NCI-H2171 (cell line): ENCODE measurements around the gene LTB4R2.

Experiments
- DNase-seq: peaks from one replicate; lab custom pipeline; 2025; lab: John Stamatoyannopoulos, UW

LTB4R2 gene

DNA sequence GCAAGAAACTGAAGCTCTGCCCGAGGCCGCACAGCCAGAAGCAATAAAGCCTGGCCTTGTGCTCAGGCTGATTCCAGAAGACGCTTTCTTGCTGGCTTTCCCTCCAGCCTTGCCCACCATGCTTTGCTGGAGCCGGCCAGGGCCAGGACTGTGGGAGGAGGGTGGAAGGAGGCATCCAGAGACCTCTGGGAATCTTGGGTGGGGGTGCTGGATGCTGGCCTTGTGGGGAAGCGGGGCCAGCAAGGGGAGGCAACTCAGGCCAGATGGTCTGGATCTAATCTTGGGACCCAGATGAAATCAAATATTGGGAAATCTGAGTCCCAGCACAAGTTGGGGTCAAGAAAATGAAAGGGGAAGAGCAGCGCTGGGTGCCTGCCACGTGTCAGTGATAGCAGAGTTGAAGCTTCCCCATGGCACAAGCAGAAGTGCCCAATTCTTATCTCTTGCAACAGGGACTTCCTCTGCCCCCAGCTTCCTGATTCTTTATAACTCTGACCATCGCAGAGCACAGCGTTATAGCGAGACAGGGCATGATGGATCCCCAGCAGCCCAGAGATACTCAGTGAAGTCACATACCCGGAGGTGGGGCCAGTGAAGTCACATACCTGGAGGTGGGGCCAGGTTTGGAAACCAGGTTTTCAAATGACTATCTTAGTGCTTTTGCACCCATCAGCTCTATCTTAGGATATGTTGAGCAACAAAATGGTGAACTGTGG, 32.2 kb upstream of the LTB4R2 start:
- no peak for DNase-seq

DNA sequence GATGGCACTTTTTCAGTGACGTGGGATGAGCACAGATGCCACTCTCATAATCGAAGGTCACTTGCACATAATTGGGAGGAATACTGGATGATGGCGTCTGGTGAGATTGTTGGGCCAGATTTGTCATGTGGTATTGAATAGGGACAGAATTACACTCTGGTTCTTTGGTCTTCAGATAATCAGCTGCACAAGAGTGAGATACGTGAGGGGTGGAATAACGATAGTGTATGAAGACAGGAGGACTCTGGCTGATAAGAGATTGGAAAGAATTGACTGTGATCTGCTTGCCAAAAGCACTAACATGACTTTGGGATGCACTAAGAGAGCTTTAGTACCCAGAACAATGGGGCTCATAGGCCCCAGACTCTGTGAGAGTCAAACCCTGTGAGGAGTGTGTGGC, 31.5 kb upstream of the LTB4R2 start:
- no peak for DNase-seq

DNA sequence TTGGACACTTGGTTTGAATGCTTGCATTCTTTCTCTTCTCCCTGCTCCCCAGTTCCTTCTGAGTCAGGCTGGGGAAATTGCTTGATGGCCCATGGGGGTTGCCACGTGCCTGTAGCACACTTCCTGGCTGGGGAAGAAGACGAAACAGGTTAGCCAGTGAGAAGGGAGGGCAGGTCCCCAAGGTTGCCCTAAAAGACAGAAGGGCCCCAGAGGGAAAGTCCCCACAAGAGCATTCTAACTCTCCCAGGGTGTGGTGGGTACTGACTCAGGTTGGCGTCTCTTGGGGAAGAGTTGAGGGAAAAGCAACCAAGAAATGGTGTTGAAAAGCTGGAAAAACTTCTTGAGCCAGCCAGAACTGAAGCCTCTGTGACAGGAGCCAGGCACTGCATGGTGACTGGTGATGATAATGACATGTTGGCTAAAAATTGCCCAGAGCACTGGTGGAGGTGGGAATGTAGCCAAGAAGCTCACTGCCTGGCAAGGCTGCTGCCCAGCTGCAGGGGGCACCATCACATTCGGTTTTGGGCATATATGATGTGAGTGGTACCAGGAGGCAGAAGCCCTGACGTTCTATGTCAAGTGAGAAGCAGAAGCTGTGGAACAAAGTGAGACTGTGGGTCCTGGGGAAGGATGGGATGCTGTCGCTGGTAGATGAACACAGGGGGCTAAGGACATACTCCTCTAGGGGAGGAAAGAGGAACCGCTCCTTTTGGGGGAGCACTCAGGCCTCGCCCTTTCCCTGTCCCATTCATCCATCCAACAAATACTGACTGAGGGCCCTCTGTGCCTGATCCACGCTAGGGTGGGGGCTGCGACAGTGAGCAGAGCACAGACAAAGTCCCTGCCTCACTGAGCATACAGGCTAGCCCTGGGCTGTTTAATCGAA, 30.4 kb upstream of the LTB4R2 start:
- no peak for DNase-seq

DNA sequence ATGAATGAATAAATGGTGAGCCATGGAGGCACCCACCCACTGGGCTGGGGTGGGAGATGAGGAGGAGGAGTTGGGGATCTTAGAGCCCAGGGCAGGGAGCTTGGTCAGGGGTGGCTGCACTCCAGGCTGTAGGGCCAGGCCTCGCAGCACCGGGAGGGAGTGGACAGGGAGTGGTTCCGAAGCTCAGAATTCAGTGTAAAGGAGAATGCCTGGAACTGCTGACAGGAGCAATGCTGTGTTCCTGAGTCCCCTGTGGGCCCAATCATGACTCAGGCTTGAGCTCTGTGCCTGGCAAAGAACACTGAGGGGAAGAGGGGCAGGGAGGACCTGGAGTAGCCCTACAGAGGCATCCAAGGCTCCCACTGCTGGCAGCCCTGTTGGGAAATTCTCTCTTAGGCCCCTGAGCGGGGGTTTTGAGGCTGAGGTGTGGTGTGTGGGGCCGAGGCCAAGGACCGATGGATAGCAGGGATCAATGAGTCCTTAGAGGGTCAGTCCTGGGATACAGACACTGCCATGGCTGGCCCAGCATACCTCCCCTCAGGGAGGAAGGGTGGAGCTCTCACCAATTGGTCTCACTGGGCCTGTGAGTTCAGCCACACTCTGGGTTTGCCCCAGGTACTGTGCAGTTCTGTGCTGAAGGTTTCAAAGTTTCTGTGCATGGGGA, 29.0 kb upstream of the LTB4R2 start:
- no peak for DNase-seq

DNA sequence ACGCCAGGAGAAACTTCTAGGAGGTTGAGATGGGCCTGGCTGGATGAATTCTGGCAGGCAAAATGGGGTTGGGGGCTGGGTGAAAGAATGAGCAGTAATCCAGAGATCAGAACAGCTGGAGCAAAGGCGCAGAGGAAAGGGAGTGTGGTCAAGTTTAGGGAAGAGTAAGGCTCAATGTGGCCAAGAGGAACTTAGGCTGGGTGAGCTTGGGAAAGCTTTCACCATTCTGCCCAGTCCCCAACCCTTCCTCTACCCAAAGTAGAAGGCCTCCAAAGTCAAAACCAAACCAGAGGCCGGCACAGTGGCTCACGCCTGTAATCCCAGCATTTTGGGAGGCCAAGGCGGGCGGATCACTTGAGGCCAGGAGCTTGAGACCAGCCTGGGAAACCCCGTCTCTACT, 28.3 kb upstream of the LTB4R2 start:
- no peak for DNase-seq

DNA sequence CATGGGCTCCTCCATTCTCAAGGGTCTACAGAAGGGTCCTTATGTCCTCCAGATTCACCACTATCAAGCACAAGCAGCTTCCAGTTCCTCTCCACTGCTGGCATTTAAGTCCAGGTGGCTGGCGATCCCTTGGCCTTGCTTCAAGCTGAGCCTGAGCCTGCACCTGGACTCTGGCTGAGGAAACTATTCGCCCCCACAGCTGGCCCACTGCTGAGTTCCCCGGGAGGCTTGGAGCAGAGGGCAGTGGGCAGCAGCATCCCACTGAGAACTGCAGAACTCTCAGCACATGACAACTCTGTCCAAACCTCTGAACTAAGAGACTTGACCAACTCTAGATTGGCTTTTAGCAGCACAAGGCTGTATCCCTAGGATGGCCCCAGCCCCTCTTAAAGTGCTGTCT, 27.2 kb upstream of the LTB4R2 start:
- DNase-seq, result no peak

DNA sequence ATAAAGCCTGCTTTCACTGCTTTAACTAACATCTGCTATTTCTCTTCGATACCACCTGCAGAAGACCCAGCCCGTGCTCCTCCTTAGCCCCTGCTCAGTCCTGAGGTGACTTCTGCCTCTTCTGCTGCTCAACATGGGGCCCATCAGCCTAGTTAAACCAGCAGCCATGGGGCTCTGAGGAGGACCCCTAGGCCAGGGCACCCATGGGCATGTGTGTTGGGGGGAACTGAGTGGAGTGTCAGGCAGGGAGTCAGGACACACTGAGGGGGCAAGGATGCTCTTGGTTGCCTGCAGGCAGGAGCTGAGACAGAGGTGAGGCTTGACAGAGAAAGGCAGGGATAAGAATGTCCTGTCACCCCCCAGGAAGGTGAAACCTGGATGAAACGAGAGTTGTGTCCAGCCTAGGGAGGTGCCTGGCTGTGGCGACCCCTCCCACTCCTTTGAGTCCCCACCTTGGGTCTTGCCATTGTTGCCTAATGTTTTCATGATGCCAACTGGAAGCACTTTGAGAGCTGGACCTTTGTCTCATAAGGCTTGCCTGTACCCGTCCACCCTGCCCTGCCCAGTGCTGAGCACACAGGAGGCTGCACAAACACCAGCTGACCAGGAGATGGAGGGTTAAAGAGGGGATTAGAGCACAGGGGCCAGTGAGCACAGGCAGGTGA, 26.0 kb upstream of the LTB4R2 start:
- DNase-seq, result no peak

DNA sequence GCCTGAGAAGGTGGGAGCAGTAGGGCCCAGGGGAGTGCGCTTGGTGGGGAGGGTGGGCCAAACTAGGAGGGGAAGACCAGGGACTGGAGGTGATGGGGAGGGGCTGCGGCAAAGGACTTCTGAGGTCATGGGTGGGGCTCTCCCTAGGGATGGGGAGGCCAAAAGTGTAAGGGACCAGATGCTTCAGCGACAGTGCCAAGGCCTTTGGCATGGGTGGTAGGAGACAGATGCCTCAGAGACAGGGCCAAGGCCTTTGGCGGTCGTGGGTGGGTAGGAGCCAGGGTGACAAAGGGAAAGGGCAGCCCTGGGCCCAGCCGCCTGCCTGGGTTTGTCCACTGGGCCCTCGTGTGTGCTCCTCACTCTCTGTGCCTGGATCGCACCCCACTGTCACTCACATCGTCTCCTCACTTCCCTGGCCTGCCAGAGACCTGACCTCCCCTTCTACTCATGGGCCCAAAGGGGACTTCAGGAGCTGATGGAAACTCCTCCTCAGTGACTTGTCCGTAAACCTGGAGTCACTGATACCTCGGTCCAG, 25.4 kb upstream of the LTB4R2 start:
- no peak for DNase-seq

DNA sequence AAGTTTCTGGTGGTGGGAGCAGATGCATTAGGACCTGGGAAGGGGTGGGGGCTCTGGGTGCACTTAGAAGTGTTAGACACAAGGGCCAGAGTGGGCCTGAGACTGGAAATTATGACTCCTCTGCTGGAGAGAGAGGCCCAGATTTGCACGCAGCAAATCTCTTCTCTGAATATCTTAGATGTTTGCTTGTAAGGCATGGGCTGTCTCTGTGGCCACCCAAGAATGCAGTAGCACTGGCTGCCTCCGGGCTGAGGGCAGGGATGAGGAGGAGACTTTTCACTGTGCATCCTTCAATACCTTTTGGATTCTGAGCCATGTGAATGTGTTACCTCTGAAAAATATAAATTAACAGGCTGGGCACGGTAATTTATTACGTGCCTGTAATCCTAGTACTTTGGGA, 24.6 kb upstream of the LTB4R2 start:
- no peak for DNase-seq

DNA sequence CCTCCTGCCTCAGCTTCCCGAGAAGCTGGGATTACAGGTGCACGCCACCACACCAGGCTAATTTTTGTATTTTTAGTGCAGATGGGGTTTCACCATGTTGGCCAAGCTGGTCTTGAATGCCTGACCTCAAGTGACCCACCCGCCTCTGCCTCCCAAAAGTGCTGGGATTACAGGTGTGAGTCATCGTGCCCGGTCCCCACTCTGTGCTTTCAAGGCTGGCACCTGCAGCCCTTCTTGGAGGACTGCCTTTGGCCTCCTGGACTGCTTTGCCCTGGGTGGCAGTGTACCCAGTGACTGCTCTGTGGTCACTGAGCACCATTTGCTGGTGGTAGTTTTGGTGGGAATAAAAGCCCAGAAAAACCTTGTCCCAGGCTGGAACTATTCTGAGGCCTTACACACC, 22.9 kb upstream of the LTB4R2 start:
- no peak for DNase-seq

DNA sequence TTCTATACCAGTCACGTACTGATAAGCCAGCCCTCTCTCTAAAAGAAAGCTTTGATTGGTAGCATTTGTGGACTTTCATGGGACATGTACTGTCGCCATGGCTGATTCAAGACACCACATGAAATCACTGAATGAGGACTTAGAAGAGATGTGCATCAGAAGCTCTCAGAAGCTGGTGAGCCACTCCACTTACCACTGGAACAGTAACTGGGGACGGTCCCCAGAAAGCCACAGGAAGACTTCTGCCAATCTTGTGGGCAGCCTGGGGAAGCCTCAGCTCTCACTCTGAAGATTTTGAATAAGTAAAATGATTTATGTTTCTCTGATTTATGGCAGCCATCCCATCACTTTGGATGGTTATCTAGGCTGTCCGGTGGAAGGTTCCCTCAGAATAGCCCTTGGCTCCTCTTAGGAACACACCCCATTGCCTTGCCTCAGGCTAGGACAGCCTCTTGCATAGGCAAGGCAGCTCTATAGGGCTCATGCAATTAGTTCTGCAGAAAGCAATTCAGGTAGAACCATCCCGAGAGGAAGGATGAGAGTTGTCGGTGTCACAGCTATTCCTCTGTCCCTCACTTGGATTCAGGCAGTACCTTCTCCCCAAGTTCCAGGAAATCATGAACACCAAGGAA, 20.2 kb upstream of the LTB4R2 start:
- DNase-seq, result no peak

DNA sequence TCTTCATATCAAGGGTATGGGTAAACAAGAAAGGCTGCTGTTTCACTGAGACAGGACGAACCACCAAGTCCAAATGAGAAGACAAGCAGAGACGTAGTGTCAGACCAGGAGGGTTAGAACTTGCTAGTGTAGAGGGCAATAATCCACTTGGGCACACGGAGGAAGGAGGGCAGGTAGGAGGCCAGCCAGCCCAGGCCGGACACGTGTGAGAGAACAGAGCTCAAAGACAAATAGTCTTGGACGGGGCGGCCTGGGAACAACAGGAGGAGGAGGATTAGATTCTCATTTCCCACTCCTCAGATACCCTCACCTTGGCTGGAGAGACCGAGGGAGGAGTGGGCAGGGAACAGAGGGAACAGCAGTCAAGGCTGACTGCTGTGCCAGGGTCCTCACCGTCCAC, 19.2 kb upstream of the LTB4R2 start:
- DNase-seq, result no peak

DNA sequence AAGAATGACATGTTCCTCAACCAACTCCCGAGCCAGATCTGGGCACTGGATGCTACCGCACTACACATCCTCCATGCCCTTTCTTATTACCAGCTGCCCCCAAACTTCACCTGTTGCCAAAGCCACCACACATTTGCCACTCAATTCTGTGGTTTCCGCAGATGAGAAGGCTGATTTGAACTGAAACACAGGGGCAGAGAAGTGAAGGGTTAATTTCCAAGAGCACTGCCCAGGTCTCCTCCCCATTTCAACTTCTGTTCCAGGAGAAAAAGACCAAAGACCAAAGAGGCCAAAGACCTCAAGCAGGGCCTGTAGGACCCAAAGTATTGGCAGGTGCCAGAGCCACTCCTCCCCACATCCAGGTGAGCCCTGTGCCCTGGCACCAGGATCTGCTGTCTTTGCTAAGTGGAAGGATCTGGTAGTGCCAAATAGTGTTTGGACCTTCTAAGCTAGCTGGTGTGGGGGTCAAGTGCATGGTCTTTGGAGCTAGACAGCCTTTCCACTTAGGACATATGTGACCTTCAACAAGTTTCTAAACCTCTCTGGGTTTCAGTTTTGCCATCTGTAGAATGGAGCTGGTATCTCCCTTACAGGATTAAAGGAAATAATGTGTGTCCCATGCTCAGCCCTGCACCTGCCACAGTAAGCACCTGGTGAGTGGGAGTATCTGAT, 18.4 kb upstream of the LTB4R2 start:
- no peak for DNase-seq

DNA sequence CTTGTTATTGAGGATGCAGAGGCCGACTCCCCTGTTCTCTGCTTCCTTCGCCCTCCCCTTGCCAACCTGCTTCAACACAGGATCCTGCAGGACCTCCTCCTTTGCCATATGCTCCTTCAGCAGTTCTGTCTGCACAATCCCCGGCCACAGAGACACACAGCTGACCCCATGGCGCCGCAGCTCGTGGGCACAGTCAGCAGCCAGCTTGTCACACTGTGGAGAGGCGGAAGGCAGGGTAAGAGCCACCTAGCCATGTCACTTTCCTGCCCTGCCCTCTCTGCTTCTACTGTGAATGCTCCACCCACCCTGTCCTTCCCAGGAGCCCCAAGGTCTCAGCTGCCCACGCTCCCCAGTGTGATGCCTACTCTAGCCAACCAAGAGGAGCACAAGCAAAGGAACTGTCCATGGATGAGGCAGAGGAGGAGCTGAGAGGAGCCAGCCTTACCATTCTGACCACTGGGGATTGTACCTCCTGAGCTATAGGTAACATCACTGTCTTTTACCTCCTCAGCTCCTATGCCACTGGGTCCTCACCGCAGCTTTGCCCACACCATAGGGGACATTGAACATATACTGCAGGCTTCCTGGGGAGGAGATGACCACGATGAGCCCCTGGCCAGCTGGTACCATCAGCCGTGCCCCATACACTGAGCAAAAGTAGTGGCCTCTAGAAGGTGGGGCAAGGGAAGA, 17.7 kb upstream of the LTB4R2 start:
- no peak for DNase-seq

DNA sequence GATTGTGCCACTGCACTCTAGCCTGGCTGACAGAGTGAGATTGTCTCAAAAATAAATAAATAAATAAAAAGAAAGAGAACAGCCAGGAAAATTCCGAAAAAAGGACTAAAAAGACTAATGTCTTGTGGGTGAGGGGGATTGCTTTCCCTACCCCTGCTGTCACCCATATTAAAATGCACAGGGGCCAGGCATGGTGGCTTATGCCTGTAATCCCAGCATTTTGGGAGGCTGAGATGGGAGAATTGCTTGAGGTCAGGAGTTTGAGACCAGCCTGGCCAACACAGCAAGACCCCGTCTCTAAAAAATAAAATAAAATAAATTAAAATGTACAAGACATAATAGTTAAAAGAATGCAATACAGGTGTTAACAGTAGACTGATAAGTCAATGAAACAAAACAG, 16.4 kb upstream of the LTB4R2 start:
- no peak for DNase-seq

DNA sequence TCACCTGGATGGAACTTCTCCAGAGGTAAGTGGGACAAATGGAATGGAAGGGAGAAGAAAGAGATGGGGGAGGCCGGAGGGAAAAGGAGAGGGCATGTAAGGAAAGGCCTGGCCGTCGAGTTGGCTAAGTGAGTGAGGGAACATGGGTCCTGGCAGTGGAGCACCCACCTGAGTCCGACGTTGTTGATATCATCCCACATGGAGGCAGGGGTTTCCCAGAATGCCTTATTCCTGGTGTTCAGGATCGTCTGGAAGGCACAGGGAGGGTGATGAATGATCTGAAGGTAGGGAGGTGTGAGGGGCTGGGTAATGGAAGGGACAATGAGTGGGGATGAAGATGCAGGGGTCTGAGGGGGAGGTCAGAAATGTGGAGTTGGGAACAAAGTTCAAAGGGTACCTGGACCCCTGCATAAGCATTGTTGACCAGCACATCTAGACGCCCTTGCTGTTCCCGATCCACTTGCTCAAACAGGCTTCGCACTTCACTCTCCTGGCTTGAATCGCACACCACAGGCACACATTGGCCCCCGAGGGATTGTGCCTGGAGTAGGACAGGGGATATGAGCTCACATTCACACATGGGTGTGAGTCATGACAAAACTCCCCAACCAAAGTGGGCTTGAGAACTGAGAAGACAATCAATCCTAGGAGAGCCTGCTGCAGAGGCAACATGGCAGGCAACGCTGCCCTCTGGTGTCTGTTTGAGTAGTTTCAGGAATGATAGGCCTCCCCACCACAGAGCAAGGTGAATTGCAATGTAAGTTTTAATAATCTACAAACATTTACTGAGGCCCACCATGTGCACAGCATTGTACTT, 13.4 kb upstream of the LTB4R2 start:
- peak; percentile 42 for DNase-seq

DNA sequence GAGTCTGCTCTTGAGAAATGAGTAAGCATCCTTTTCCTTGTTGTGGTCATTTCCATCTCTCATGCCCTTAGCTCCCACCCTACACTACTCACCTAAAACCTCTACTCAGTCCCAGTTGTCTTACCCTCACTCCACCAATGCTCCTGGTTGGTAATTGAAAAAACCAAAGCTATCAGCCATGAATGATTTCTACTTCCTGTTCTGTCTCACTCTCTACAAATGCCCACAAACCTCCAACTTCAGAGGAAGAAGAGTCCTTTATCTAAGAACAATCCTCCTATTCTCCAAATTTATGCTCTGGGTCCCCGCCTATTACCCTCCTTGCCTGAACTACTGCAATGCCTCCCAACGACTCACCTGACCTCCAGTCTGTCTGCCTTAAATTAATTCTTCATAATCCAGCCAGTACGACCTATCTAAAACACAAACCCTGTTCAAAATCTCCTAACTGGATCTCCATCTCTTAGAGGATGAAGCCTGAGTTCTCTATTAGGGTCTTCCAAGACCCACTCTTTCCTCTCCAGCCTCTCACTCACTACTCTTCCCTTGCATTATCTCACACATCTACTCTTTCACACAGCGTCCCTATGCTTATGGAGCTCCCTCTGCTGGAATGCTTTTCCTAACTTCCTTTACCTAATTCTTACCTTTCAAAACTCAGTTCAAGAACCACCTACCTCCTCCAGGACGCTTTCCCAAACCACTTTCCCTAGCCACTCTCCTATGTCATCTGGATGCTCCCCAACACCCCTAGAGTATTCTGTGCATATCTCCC, 12.6 kb upstream of the LTB4R2 start:
- peak; percentile 8 for DNase-seq

DNA sequence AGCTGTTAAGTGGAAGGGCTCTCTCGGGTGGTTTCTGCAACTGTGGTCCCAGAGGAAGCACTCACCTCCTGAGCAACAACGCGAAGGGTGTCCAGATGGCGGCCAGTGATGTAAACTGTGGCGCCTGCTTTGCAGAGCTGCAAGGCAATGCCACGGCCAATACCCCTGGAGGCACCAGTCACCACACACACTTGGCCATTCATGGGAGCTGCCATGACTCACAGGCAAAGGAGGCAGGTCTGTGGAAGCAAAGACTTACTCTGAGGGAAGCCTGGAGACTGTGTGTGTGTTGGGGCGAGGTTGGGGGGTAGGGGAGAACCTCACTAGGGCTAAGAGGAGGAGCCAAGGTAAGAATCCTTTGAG, 11.1 kb upstream of the LTB4R2 start:
- DNase-seq, result no peak
